Endodermal cell (in vitro differentiated cells): ENCODE results near the gene SKIC2. TPM values are rescaled to one million over a fixed set of nuclear protein-coding genes. Genes with fewer than 3 reads are reported as not detected.

Experiments used
- DNase-seq: peaks from one replicate; pipeline ENCODE4 v3.0.0-alpha.2; 2017
- H3K27ac ChIP-seq: 2 replicates; pipeline ENCODE4 v1.5.1; 2013; ENCODE audit warnings: mild to moderate bottlenecking, low read depth, low read length, moderate library complexity
- H3K27me3 ChIP-seq: 2 replicates; pipeline ENCODE4 v1.6.1; 2013; ENCODE audit warnings: mild to moderate bottlenecking, low read length, moderate library complexity; ENCODE audit not compliant: insufficient read depth, control insufficient read depth, poor library complexity, severe bottlenecking
- H3K36me3 ChIP-seq: 2 replicates; pipeline ENCODE4 v1.7.0; 2013; ENCODE audit warnings: mild to moderate bottlenecking, low read length, moderate library complexity; ENCODE audit not compliant: control insufficient read depth, insufficient read depth
- H3K4me1 ChIP-seq: one replicate; pipeline ENCODE4 v1.7.0; 2013; ENCODE audit warnings: low read length; ENCODE audit not compliant: control insufficient read depth, insufficient read depth
- H3K4me3 ChIP-seq: 2 replicates; pipeline ENCODE4 v1.5.1; 2013; ENCODE audit warnings: mild to moderate bottlenecking, low read length, moderate library complexity
- H3K9ac ChIP-seq: 2 replicates; pipeline ENCODE4 v1.6.1; 2013; ENCODE audit warnings: mild to moderate bottlenecking, low read length, moderate library complexity; ENCODE audit not compliant: poor library complexity, severe bottlenecking; ENCODE audit errors: extremely low read depth
- H3K9me3 ChIP-seq: 2 replicates; pipeline ENCODE4 v1.6.1; 2013; ENCODE audit warnings: mild to moderate bottlenecking, low read length, moderate library complexity; ENCODE audit not compliant: control insufficient read depth
- H3K27ac Mint-ChIP-seq: 2 replicates; pipeline ENCODE4 v1.8.0; 2020; ENCODE audit warnings: mixed read lengths
- H3K27me3 Mint-ChIP-seq: 2 replicates; pipeline ENCODE4 v1.8.0; 2021; ENCODE audit warnings: mild to moderate bottlenecking, mixed read lengths; ENCODE audit not compliant: insufficient read depth
- H3K36me3 Mint-ChIP-seq: 2 replicates; pipeline ENCODE4 v1.8.0; 2020; ENCODE audit warnings: low read depth, mixed read lengths
- H3K4me1 Mint-ChIP-seq: 2 replicates; pipeline ENCODE4 v1.8.0; 2020; ENCODE audit warnings: mixed read lengths
- H3K4me3 Mint-ChIP-seq: 2 replicates; pipeline ENCODE4 v1.8.0; 2020; ENCODE audit warnings: mild to moderate bottlenecking, moderate library complexity, mixed read lengths
- H3K9me3 Mint-ChIP-seq: 2 replicates; pipeline ENCODE4 v1.8.0; 2020; ENCODE audit warnings: mild to moderate bottlenecking, mixed read lengths
- WGBS, 2 experiments: methylation state at CpG; one replicate each; pipeline versions ENCODE4 v1.1.5 to v1.1.7; 2013; ENCODE audit warnings: missing lambda C conversion rate in 2 of 2, mixed read lengths in 1 of 2; ENCODE audit not compliant: insufficient coverage in 1 of 2, insufficient read length in 1 of 2; 5-methylcytosine and 5-hydroxymethylcytosine counted together
- total RNA-seq, 2 donors: library from RNA; stranded (reverse); fragmentation: NEBNext Ultra II Directional in 1 of 2; extraction: Animal tissue kit (Norgen Biotek cat#: 25700) in 1 of 2; gene quantifications; 2 replicates in 1 of 2; 3 replicates in 1 of 2; pipeline ENCODE4 v1.2.1, GENCODE V29; 2021
- TF ChIP-seq, protein P1 (sequence below): fragments of 200-600 bp; sonication (generic); conservative IDR thresholded peaks from 2 replicates; pipeline ENCODE4 v1.5.0; 2021; ENCODE audit warnings: antibody characterized with exemption, mild to moderate bottlenecking

The SKIC2 gene
- total RNA-seq, 2 donors from 2014 or later, result 95.8 to 103 TPM

DNA sequence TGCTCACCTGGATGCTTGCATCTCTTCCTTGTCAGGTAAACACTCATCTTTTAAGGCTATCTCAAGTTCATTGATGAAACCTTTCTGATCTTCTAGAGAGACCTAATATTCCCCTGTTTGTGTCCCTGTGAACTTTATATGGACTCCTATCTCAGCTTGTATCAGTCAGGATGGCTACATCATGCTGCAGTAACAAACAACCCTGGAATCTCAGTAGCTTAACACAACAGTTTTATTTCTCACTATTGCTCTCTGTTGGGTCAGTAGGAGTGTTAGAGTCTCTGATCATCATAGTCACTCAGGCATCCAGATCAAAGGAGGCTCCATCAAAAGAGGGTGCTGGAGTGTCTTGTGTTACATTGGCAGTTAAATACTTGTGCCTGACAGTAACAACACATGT, 43.6 kb upstream of the SKIC2 start:
- TF ChIP-seq, protein P1, sequence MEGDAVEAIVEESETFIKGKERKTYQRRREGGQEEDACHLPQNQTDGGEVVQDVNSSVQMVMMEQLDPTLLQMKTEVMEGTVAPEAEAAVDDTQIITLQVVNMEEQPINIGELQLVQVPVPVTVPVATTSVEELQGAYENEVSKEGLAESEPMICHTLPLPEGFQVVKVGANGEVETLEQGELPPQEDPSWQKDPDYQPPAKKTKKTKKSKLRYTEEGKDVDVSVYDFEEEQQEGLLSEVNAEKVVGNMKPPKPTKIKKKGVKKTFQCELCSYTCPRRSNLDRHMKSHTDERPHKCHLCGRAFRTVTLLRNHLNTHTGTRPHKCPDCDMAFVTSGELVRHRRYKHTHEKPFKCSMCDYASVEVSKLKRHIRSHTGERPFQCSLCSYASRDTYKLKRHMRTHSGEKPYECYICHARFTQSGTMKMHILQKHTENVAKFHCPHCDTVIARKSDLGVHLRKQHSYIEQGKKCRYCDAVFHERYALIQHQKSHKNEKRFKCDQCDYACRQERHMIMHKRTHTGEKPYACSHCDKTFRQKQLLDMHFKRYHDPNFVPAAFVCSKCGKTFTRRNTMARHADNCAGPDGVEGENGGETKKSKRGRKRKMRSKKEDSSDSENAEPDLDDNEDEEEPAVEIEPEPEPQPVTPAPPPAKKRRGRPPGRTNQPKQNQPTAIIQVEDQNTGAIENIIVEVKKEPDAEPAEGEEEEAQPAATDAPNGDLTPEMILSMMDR, result peak; percentile 19
- Histone ChIP-seq H3K36me3 (no peaks in the 10 kb centered on the region), H3K9me3 (no peaks in the 10 kb centered on the region), H3K4me3 (no peak overlapping the region), H3K27ac (no peak overlapping the region), H3K4me1 (no peaks in the 10 kb centered on the region), H3K9ac (no peak overlapping the region), H3K27me3 (no peaks in the 10 kb centered on the region)
- Mint-ChIP-seq H3K27me3 (peaks cover 7% of the 10 kb centered on the region), H3K4me3 (no peak overlapping the region), H3K4me1 (no peaks in the 10 kb centered on the region), H3K36me3 (no peaks in the 10 kb centered on the region), H3K27ac (no peak overlapping the region), H3K9me3 (no peaks in the 10 kb centered on the region)
- no peak for DNase-seq

DNA sequence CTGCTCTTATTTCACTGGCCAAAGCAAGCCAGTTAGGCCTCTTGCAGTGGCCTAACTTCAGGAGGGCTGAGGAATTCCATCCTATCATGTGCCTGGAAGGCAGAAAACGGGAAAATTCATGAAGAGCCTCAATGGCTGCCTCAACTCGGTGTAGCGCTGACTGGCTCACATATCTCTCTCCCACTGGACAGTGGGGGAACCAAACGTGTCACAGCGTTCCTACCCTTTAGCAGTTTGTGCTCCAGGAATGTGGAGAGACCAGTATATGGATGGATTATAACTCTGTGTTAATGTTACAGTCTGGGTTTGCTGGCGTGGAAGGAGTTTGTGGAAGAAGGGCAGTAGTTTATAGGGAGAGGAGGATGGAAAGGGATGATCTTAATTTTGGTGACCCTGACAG, 43.2 kb upstream of the SKIC2 start:
- WGBS, 2 experiments, result 90% methylated on average over 6 of the region's 6 CpGs
- TF ChIP-seq, protein P1, result no peak
- H3K27ac ChIP-seq, result no peak overlapping the region
- Mint-ChIP-seq H3K27me3 (peaks cover 7% of the 10 kb centered on the region), H3K27ac (no peak overlapping the region), H3K36me3 (no peaks in the 10 kb centered on the region), H3K4me1 (no peaks in the 10 kb centered on the region), H3K4me3 (no peak overlapping the region), H3K9me3 (no peaks in the 10 kb centered on the region)
- DNase-seq, result no peak
- no peaks in the 10 kb centered on the region for H3K27me3 ChIP-seq
- H3K36me3 ChIP-seq, result no peaks in the 10 kb centered on the region
- H3K4me3 ChIP-seq, result no peak overlapping the region
- no peaks in the 10 kb centered on the region for H3K4me1 ChIP-seq
- H3K9me3 ChIP-seq, result no peaks in the 10 kb centered on the region
- no peak overlapping the region for H3K9ac ChIP-seq

DNA sequence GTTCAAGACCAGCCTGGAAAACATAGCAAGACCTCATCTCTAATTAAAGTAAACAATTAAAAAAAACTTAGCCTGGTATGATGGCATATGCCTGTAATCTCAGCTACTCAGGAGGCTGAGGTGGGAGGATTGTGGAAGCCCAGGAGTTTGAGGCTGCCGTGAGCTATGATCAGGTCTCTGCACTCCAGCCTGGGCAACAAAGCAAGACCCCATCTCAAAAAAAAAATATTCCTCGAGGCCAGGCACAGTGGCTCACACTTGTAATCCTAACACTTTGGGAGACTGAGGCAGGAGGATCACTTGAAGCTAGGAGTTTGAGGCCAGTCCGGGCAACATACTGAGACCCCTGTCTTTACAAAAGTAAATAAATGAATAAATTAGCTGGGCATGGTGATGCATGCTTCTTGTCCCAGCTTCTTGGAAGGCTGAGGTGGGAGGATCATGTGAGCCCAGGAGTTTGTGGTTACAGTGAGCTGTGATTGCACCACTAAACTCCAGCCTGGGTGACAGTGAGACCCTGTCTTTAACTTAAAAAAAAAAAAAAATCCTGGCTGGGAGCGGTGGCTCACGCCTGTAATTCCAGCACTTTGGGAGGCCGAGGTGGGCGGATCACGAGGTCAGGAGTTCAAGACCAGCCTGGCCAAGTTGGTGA, 40.8 kb upstream of the SKIC2 start:
- no peak for DNase-seq
- no peak overlapping the region for H3K9ac ChIP-seq
- H3K4me1 ChIP-seq, result no peaks in the 10 kb centered on the region
- Mint-ChIP-seq H3K27ac (no peak overlapping the region), H3K4me1 (no peaks in the 10 kb centered on the region), H3K36me3 (no peaks in the 10 kb centered on the region), H3K4me3 (no peak overlapping the region), H3K27me3 (peaks cover 7% of the 10 kb centered on the region), H3K9me3 (no peaks in the 10 kb centered on the region)
- H3K9me3 ChIP-seq, result no peaks in the 10 kb centered on the region
- 94 to 95% methylated on average over 7 to 8 of the region's 8 CpGs for WGBS, 2 experiments
- H3K4me3 ChIP-seq, result no peak overlapping the region
- H3K36me3 ChIP-seq, result no peaks in the 10 kb centered on the region
- no peaks in the 10 kb centered on the region for H3K27me3 ChIP-seq
- no peak overlapping the region for H3K27ac ChIP-seq
- TF ChIP-seq, protein P1, result no peak
